H9 (cell line): ENCODE measurements around the gene CRABP2. TPM values are rescaled to one million over a fixed set of nuclear protein-coding genes. Genes with fewer than 3 reads are reported as not detected.

Source experiments
- DNase-seq: peaks from one replicate; pipeline ENCODE4 v3.0.0-alpha.2; 2017
- H2AFZ ChIP-seq: one replicate; pipeline ENCODE4 v1.6.1; 2013; ENCODE audit warnings: mild to moderate bottlenecking, low read length, control low read depth, moderate library complexity
- H2AK5ac ChIP-seq: 2 replicates; pipeline ENCODE4 v1.6.1; 2013; ENCODE audit warnings: low read length, control low read depth, mixed read lengths; ENCODE audit not compliant: insufficient read length
- H2BK120ac ChIP-seq: one replicate; pipeline ENCODE4 v1.6.1; 2013; ENCODE audit warnings: low read depth, mild to moderate bottlenecking, low read length, control low read depth, inconsistent platforms; ENCODE audit not compliant: poor library complexity, severe bottlenecking
- H2BK12ac ChIP-seq: 2 replicates; pipeline ENCODE4 v1.6.1; 2013; ENCODE audit warnings: low read length, control low read depth, mixed read lengths, low read depth; ENCODE audit not compliant: insufficient read length
- H2BK15ac ChIP-seq: 2 replicates; pipeline ENCODE4 v1.6.1; 2013; ENCODE audit warnings: low read depth, low read length, control low read depth
- H2BK20ac ChIP-seq: one replicate; pipeline ENCODE4 v1.6.1; 2013; ENCODE audit warnings: low read depth, mild to moderate bottlenecking, low read length, control low read depth, inconsistent platforms; ENCODE audit not compliant: poor library complexity, severe bottlenecking
- H2BK5ac ChIP-seq: 2 replicates; pipeline ENCODE4 v1.6.1; 2013; ENCODE audit warnings: low read length, control low read depth, mixed read lengths; ENCODE audit not compliant: insufficient read length
- H3K14ac ChIP-seq: 2 replicates; pipeline ENCODE4 v1.6.1; 2013; ENCODE audit warnings: low read length, control low read depth; ENCODE audit not compliant: insufficient read depth
- H3K18ac ChIP-seq: 2 replicates; pipeline ENCODE4 v1.6.1; 2013; ENCODE audit warnings: low read depth, mild to moderate bottlenecking, mixed read lengths, low read length, control low read depth; ENCODE audit not compliant: insufficient read length
- H3K23ac ChIP-seq: 2 replicates; pipeline ENCODE4 v1.6.1; 2013; ENCODE audit warnings: low read length, control low read depth, mixed read lengths, low read depth; ENCODE audit not compliant: insufficient read length
- H3K23me2 ChIP-seq: 2 replicates; pipeline ENCODE4 v1.6.1; 2013; ENCODE audit warnings: low read depth, mild to moderate bottlenecking, mixed read lengths, low read length, control low read depth; ENCODE audit not compliant: insufficient read length, poor library complexity, severe bottlenecking
- H3K27ac ChIP-seq: 2 replicates; pipeline ENCODE4 v1.5.1; 2013; ENCODE audit warnings: low read length, control low read depth, mixed read lengths, low read depth; ENCODE audit not compliant: insufficient read length
- H3K27me3 ChIP-seq: 2 replicates; pipeline ENCODE4 v1.6.1; 2013; ENCODE audit warnings: low read length, control low read depth, inconsistent platforms; ENCODE audit not compliant: insufficient read depth
- H3K4ac ChIP-seq: 2 replicates; pipeline ENCODE4 v1.6.1; 2013; ENCODE audit warnings: low read depth, mild to moderate bottlenecking, control low read depth, inconsistent platforms, low read length, moderate library complexity
- H3K4me1 ChIP-seq: 2 replicates; pipeline ENCODE4 v1.6.1; 2013; ENCODE audit warnings: low read length, control low read depth, inconsistent platforms; ENCODE audit not compliant: insufficient read depth
- H3K4me2 ChIP-seq: 2 replicates; pipeline ENCODE4 v1.6.1; 2013; ENCODE audit warnings: low read length, control low read depth, mixed read lengths; ENCODE audit not compliant: insufficient read length, insufficient read depth
- H3K56ac ChIP-seq: 2 replicates; pipeline ENCODE4 v1.6.1; 2013; ENCODE audit warnings: low read depth, mild to moderate bottlenecking, mixed read lengths, low read length, control low read depth; ENCODE audit not compliant: insufficient read length
- H3K79me1 ChIP-seq: 2 replicates; pipeline ENCODE4 v1.6.1; 2013; ENCODE audit warnings: low read depth, mild to moderate bottlenecking, moderate library complexity, low read length, control low read depth, inconsistent platforms; ENCODE audit not compliant: insufficient read depth, poor library complexity, severe bottlenecking
- H3K79me2 ChIP-seq: 2 replicates; pipeline ENCODE4 v1.6.1; 2013; ENCODE audit warnings: low read length, control low read depth, inconsistent platforms; ENCODE audit not compliant: insufficient read depth
- H3K9ac ChIP-seq: 2 replicates; pipeline ENCODE4 v1.6.1; 2013; ENCODE audit warnings: low read length, control low read depth, mixed read lengths; ENCODE audit not compliant: insufficient read length; ENCODE audit errors: extremely low read depth
- H3K9me3 ChIP-seq: one replicate; pipeline ENCODE4 v1.6.1; 2013; ENCODE audit warnings: low read depth, low read length, inconsistent platforms; ENCODE audit not compliant: control insufficient read depth
- H3T11ph ChIP-seq: one replicate; pipeline ENCODE4 v1.6.1; 2013; ENCODE audit warnings: mild to moderate bottlenecking, low read length, control low read depth, inconsistent platforms
- H4K20me1 ChIP-seq: one replicate; pipeline ENCODE4 v1.6.1; 2013; ENCODE audit not compliant: control insufficient read depth, insufficient read length, insufficient read depth
- H4K5ac ChIP-seq: 2 replicates; pipeline ENCODE4 v1.6.1; 2013; ENCODE audit warnings: low read depth, mild to moderate bottlenecking, mixed read lengths, low read length, control low read depth; ENCODE audit not compliant: insufficient read length
- H4K8ac ChIP-seq: replicated peaks from 2 replicates; pipeline ENCODE4 v1.6.1; 2013; ENCODE audit warnings: low read length, control low read depth, mixed read lengths, low read depth; ENCODE audit not compliant: insufficient read length
- H4K91ac ChIP-seq: 2 replicates; pipeline ENCODE4 v1.6.1; 2013; ENCODE audit warnings: low read depth, mild to moderate bottlenecking, moderate library complexity, mixed read lengths, low read length, control low read depth; ENCODE audit not compliant: insufficient read length
- H3K27ac Mint-ChIP-seq, 3 experiments: 2 replicates in 2 of 3; 3 replicates in 1 of 3; pipeline ENCODE4 v1.8.0; 2020 to 2021; ENCODE audit warnings: mixed read lengths in 3 of 3, mild to moderate bottlenecking in 1 of 3, moderate library complexity in 1 of 3
- H3K27me3 Mint-ChIP-seq: 2 replicates; pipeline ENCODE4 v1.8.0; 2021; ENCODE audit warnings: low read depth, mild to moderate bottlenecking, moderate library complexity, mixed read lengths
- H3K36me3 Mint-ChIP-seq, 3 experiments: 2 replicates in 2 of 3; 3 replicates in 1 of 3; pipeline ENCODE4 v1.8.0; 2020 to 2021; ENCODE audit warnings: low read depth in 3 of 3, mixed read lengths in 3 of 3; ENCODE audit not compliant: insufficient read depth in 1 of 3
- H3K4me1 Mint-ChIP-seq, 2 experiments: 2 replicates each; pipeline ENCODE4 v1.8.0; 2020; ENCODE audit warnings: mixed read lengths in 2 of 2
- H3K4me3 Mint-ChIP-seq, 2 experiments: 2 replicates in 1 of 2; 3 replicates in 1 of 2; pipeline ENCODE4 v1.8.0; 2020 to 2021; ENCODE audit warnings: mild to moderate bottlenecking in 2 of 2, mixed read lengths in 2 of 2, moderate library complexity in 1 of 2
- H3K9me3 Mint-ChIP-seq, 2 experiments: 2 replicates in 1 of 2; 3 replicates in 1 of 2; pipeline ENCODE4 v1.8.0; 2020; ENCODE audit warnings: mild to moderate bottlenecking in 2 of 2, mixed read lengths in 2 of 2, moderate library complexity in 1 of 2
- CTCF ChIP-seq: fragments of 200-600 bp; sonication (generic); conservative IDR thresholded peaks from 3 replicates; pipeline ENCODE4 v1.8.0; 2021; ENCODE audit warnings: antibody characterized with exemption, mild to moderate bottlenecking
- WGBS: extraction: QIAGEN DNeasy Blood & Tissue Kit; methylation state at CpG from one replicate; pipeline ENCODE4 v1.1.7; 2013; ENCODE audit warnings: missing lambda C conversion rate, low lambda C conversion rate, mixed read lengths; ENCODE audit not compliant: insufficient read length; ENCODE audit errors: extremely low coverage; 5-methylcytosine and 5-hydroxymethylcytosine counted together
- total RNA-seq: library from RNA; stranded (reverse); gene quantifications from 2 replicates; pipeline ENCODE4 v1.2.1, GENCODE V29; 2021

Gene CRABP2
- total RNA-seq, 1 experiment from 2014 or later = 184 TPM

- TF ChIP-seq CTCF = no peak
- Histone ChIP-seq H2AK5ac (no peak overlapping the region), H2BK15ac (no peak overlapping the region), H3K9me3 (no peaks in the 10 kb centered on the region), H3K23me2 (peaks cover 12% of the 10 kb centered on the region), H2BK20ac (no peak overlapping the region), H4K91ac (no peak overlapping the region), H3K27me3 (no peaks in the 10 kb centered on the region), H4K20me1 (no peaks in the 10 kb centered on the region), H3K56ac (no peak overlapping the region), H4K5ac (no peak overlapping the region), H2BK120ac (no peak overlapping the region), H3K4me1 (peaks cover 2% of the 10 kb centered on the region; the same call in 1 of the 2 replicates), H3K79me1 (no peaks in the 10 kb centered on the region), H3K23ac (no peak overlapping the region), H2BK5ac (no peak overlapping the region), H3K18ac (no peak overlapping the region), H4K8ac (no peak overlapping the region), H2AFZ (no peak overlapping the region), H3K9ac (no peak overlapping the region), H3K4me2 (no peak overlapping the region), H2BK12ac (no peak overlapping the region), H3K79me2 (peaks cover under 1% of the 10 kb centered on the region; the same call in 1 of the 2 replicates), H3K4ac (no peak overlapping the region), H3K27ac (no peak overlapping the region), H3T11ph (no peak overlapping the region), H3K14ac (no peak overlapping the region)
- Mint-ChIP-seq H3K27me3 (peaks cover 36% of the 10 kb centered on the region), H3K4me3 (no peak overlapping the region), H3K27ac (no peak overlapping the region), H3K36me3 (peaks cover 3 to 8% (median 5%) of the 10 kb centered on the region in 3 experiments; a peak in 6 of 7 replicates), H3K4me1 (peaks cover 33 to 50% of the 10 kb centered on the region in 2 experiments), H3K9me3 (no peaks in the 10 kb centered on the region)
- no CpG with 5 or more reads among the region's 2 CpGs for WGBS
- no peak for DNase-seq
Observed at GRCh38 chr1:156680056-156680455, 25.3 kb downstream of the CRABP2 start.
